Stimulated activated CD8-positive, alpha-beta memory T cell treated with anti-CD3 and anti-CD28 coated beads, Interleukin-4, amount 100 ng/mL, for 4 hours (primary cell): Measurements from ENCODE around the gene SPEM3.

Source experiments
- DNase-seq, 2 donors: peaks; one replicate each; pipeline ENCODE4 v3.0.0-alpha.2; 2020; ENCODE audit warnings: low read depth in 2 of 2, low spot score in 1 of 2

The SPEM3 gene

GRCh38 chr17:7403977-7404736, 24.5 kb upstream of the SPEM3 start, which contains the start of gene TMEM256:
Gene TMEM256 (minus strand): TSS chr17:7404097. CDS start chr17:7404084, 13 bp downstream.
- peak; percentile 92 to 93 for DNase-seq

GRCh38 chr17:7404737-7405349, 23.8 kb upstream of the SPEM3 start:
- peak in 1 of 2 donors; percentile 43 for DNase-seq

- DNase-seq, result no peak
Observed at GRCh38 chr17:7405350-7406234, 23.1 kb upstream of the SPEM3 start.

GRCh38 chr17:7406235-7406825, 22.3 kb upstream of the SPEM3 start:
- no peak for DNase-seq

GRCh38 chr17:7407082-7407481, 21.6 kb upstream of the SPEM3 start:
- DNase-seq, result no peak

GRCh38 chr17:7407485-7408251, 21.0 kb upstream of the SPEM3 start, which contains the start of gene NLGN2:
Gene NLGN2 (plus strand): TSS chr17:7407845. CDS start chr17:7408256, 411 bp downstream.
- DNase-seq, result no peak

- no peak for DNase-seq
Observed at GRCh38 chr17:7408252-7408727, 20.4 kb upstream of the SPEM3 start.

- DNase-seq, result no peak
Observed at GRCh38 chr17:7408863-7409262, 19.8 kb upstream of the SPEM3 start.

GRCh38 chr17:7409716-7410115, 18.9 kb upstream of the SPEM3 start:
- DNase-seq, result no peak

- DNase-seq, result no peak
Observed at GRCh38 chr17:7410634-7411426, 17.8 kb upstream of the SPEM3 start.

GRCh38 chr17:7411427-7411750, 17.3 kb upstream of the SPEM3 start:
- DNase-seq, result no peak

- DNase-seq, result no peak
Observed at GRCh38 chr17:7413346-7413985, 15.2 kb upstream of the SPEM3 start.

- no peak for DNase-seq
Observed at GRCh38 chr17:7414837-7415236, 13.8 kb upstream of the SPEM3 start.

- DNase-seq, result no peak
Observed at GRCh38 chr17:7415784-7416183, 12.9 kb upstream of the SPEM3 start.

GRCh38 chr17:7416323-7416722, 12.3 kb upstream of the SPEM3 start:
- no peak for DNase-seq

- DNase-seq, result no peak
Observed at GRCh38 chr17:7417056-7417655, 11.5 kb upstream of the SPEM3 start.

GRCh38 chr17:7418472-7419152, 10.0 kb upstream of the SPEM3 start:
- DNase-seq, result no peak
